B cell (primary cell): Measurements from ENCODE around the gene CACNB2. TPM values are rescaled to one million over a fixed set of nuclear protein-coding genes. Genes with fewer than 3 reads are reported as not detected.
"Not testable (repeated sequence)": the region's sequence is repeated elsewhere in the genome, so short reads cannot be mapped to it uniquely, and the experiment has no call there.

Experiments used
- ATAC-seq: fragments of 200-7000 bp; cut with Tn5 transposase; one replicate; pipeline ENCODE4 v1.10.0; 2021; ENCODE audit warnings: low read depth, mild to moderate bottlenecking, moderate number of reproducible peaks, moderate library complexity
- CTCF ChIA-PET: fragments of 350-600 bp; sonication (Branson Sonifier 250); formaldehyde crosslinking; loops from one replicate; lab custom pipeline; 2021; ENCODE audit warnings: antibody characterized with exemption, inconsistent platforms; lab: Charles Lee
- POLR2A ChIA-PET: fragments of 350-600 bp; sonication (Branson Sonifier 250); formaldehyde crosslinking; loops from one replicate; lab custom pipeline; 2021; ENCODE audit warnings: antibody characterized with exemption; lab: Charles Lee
- DNase-seq: peaks from one replicate; pipeline ENCODE4 v3.0.0; 2013
- H2AFZ ChIP-seq: 2 replicates; pipeline ENCODE4 v1.6.1; 2012; ENCODE audit warnings: mild to moderate bottlenecking, low read depth, low read length; ENCODE audit not compliant: insufficient read depth, poor library complexity, severe bottlenecking
- H3K27ac ChIP-seq, 2 donors: 1 replicate in 1 of 2; 2 replicates in 1 of 2; pipeline ENCODE4 v1.5.1; 2012 to 2013; ENCODE audit warnings: low read length in 2 of 2, mild to moderate bottlenecking in 2 of 2, moderate library complexity in 1 of 2
- H3K27me3 ChIP-seq, 4 experiments: fragments of 200-600 bp in 1 of 4; sonication (generic) in 1 of 4; replicated peaks in 1 of 4; 1 replicate in 2 of 4; 2 replicates in 2 of 4; pipeline versions ENCODE4 v1.6.1 to v1.7.0; 2013 to 2016; ENCODE audit warnings: low read length in 3 of 4, mild to moderate bottlenecking in 2 of 4, mixed read lengths in 1 of 4, moderate library complexity in 1 of 4; ENCODE audit not compliant: insufficient read depth in 4 of 4, control insufficient read depth in 3 of 4; ENCODE audit errors: control extremely low read depth in 1 of 4
- H3K36me3 ChIP-seq, 2 experiments: replicated peaks in 1 of 2; 1 replicate in 1 of 2; 2 replicates in 1 of 2; pipeline versions ENCODE4 v1.6.1 to v1.7.1; 2013; ENCODE audit warnings: low read length in 1 of 2; ENCODE audit not compliant: insufficient read depth in 2 of 2, control insufficient read depth in 1 of 2; ENCODE audit errors: control extremely low read depth in 1 of 2, extremely low read depth in 1 of 2
- H3K4me1 ChIP-seq, 2 donors: fragments of 200-600 bp in 1 of 2; sonication (generic) in 1 of 2; 1 replicate in 1 of 2; 2 replicates in 1 of 2; pipeline versions ENCODE4 v1.5.1 to v1.6.1; 2013 to 2017; ENCODE audit warnings: low read length in 2 of 2; ENCODE audit not compliant: control insufficient read depth in 2 of 2, insufficient read depth in 2 of 2
- H3K4me2 ChIP-seq: replicated peaks from 2 replicates; pipeline ENCODE3; 2012; ENCODE audit warnings: mild to moderate bottlenecking, low read depth, low read length; ENCODE audit not compliant: poor library complexity, severe bottlenecking
- H3K4me3 ChIP-seq, 5 experiments: fragments of 200-600 bp in 1 of 5; sonication (generic) in 1 of 5; 1 replicate in 3 of 5; 2 replicates in 2 of 5; pipeline versions ENCODE4 v1.5.1 to v1.7.0; 2011 to 2016; ENCODE audit warnings: low read length in 4 of 5, mild to moderate bottlenecking in 4 of 5, low read depth in 2 of 5, control low read depth in 1 of 5, moderate library complexity in 1 of 5; ENCODE audit not compliant: insufficient read depth in 1 of 5; ENCODE audit errors: control extremely low read depth in 1 of 5, extremely low read depth in 1 of 5
- H3K79me2 ChIP-seq: fragments of 200-600 bp; sonication (generic); one replicate; pipeline ENCODE4 v1.6.0; 2016; ENCODE audit warnings: low read length; ENCODE audit not compliant: control insufficient read depth, insufficient read depth
- H3K9ac ChIP-seq: fragments of 200-600 bp; sonication (generic); 2 replicates; pipeline ENCODE4 v1.6.1; 2017; ENCODE audit warnings: mild to moderate bottlenecking, low read length, moderate library complexity
- H3K9me3 ChIP-seq, 3 donors: one replicate each; pipeline versions ENCODE4 v1.6.1 to v1.7.1; 2013; ENCODE audit warnings: low read length in 2 of 3; ENCODE audit not compliant: control insufficient read depth in 2 of 3, insufficient read depth in 1 of 3; ENCODE audit errors: control extremely low read depth in 1 of 3
- H4K20me1 ChIP-seq: 2 replicates; pipeline ENCODE4 v1.6.0; 2012; ENCODE audit warnings: mild to moderate bottlenecking, low read length; ENCODE audit not compliant: insufficient read depth, control insufficient read depth, poor library complexity, severe bottlenecking
- H3K27ac Mint-ChIP-seq: one replicate; pipeline ENCODE4 v1.8.0; 2021; ENCODE audit warnings: mixed read lengths
- H3K27me3 Mint-ChIP-seq: one replicate; pipeline ENCODE4 v1.8.0; 2021; ENCODE audit warnings: mixed read lengths
- H3K4me1 Mint-ChIP-seq: one replicate; pipeline ENCODE4 v1.8.0; 2021; ENCODE audit warnings: mixed read lengths
- H3K4me3 Mint-ChIP-seq: one replicate; pipeline ENCODE4 v1.8.0; 2021; ENCODE audit warnings: mixed read lengths
- H3K9me3 Mint-ChIP-seq: one replicate; pipeline ENCODE4 v1.8.0; 2022; ENCODE audit warnings: mixed read lengths; ENCODE audit not compliant: insufficient read depth
- EZH2 ChIP-seq: IDR thresholded peaks from 2 replicates; pipeline ENCODE4 v1.6.1; 2012; ENCODE audit warnings: borderline replicate concordance, low read depth, mild to moderate bottlenecking, moderate library complexity, low read length; ENCODE audit not compliant: insufficient read depth, poor library complexity, severe bottlenecking
- WGBS: methylation state at CpG from one replicate; pipeline ENCODE4 v1.1.5; 2013; ENCODE audit warnings: missing lambda C conversion rate; ENCODE audit not compliant: insufficient coverage; 5-methylcytosine and 5-hydroxymethylcytosine counted together
- intact Hi-C: fragments of 100-400 bp; cut with micrococcal nuclease; formaldehyde crosslinking; loops from one replicate; pipeline ENCODE4 v1.10.0; 2022
- polyA plus RNA-seq: library from polyadenylated mRNA; depleted of rRNA; stranded (reverse); fragments of >200 nt; gene quantifications from 2 replicates; pipeline ENCODE4 v1.2.3, GENCODE V29; 2012
- total RNA-seq, 2 donors: library from RNA; stranded (reverse); fragments of 120-200 nt in 1 of 2; gene quantifications; 1 replicate in 1 of 2; 2 replicates in 1 of 2; pipeline versions ENCODE4 v1.2.3 to v1.2.4, GENCODE V29; 2013 to 2022
- TF ChIP-seq, protein P1 (sequence below): fragments of 200-600 bp; IDR thresholded peaks from one replicate; pipeline ENCODE4 v1.8.0; 2022; ENCODE audit warnings: antibody characterized with exemption, mild to moderate bottlenecking

The CACNB2 gene
- total and polyA plus RNA-seq, 2 donors (not counting 1 experiment from before 2014, with no cell fraction given): not detected

- H2AFZ ChIP-seq: no peak overlapping the region
- H3K4me3 ChIP-seq: no peak overlapping the region
- no peaks in the 10 kb centered on the region for H4K20me1 ChIP-seq
- Mint-ChIP-seq H3K27ac (no peak overlapping the region), H3K27me3 (peaks cover 6% of the 10 kb centered on the region), H3K9me3 (no peaks in the 10 kb centered on the region), H3K4me1 (no peaks in the 10 kb centered on the region), H3K4me3 (no peak overlapping the region)
- no peak for DNase-seq
- POLR2A ChIA-PET: no interaction called here
- no peaks in the 10 kb centered on the region for H3K4me1 ChIP-seq
- TF ChIP-seq, protein P1, sequence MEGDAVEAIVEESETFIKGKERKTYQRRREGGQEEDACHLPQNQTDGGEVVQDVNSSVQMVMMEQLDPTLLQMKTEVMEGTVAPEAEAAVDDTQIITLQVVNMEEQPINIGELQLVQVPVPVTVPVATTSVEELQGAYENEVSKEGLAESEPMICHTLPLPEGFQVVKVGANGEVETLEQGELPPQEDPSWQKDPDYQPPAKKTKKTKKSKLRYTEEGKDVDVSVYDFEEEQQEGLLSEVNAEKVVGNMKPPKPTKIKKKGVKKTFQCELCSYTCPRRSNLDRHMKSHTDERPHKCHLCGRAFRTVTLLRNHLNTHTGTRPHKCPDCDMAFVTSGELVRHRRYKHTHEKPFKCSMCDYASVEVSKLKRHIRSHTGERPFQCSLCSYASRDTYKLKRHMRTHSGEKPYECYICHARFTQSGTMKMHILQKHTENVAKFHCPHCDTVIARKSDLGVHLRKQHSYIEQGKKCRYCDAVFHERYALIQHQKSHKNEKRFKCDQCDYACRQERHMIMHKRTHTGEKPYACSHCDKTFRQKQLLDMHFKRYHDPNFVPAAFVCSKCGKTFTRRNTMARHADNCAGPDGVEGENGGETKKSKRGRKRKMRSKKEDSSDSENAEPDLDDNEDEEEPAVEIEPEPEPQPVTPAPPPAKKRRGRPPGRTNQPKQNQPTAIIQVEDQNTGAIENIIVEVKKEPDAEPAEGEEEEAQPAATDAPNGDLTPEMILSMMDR: no peak
- no peak for TF ChIP-seq EZH2
- WGBS: no CpG with 5 or more reads among the region's 3 CpGs
- intact Hi-C loops: no loop called here
- H3K36me3 ChIP-seq: no peaks in the 10 kb centered on the region
- H3K9me3 ChIP-seq: no peaks in the 10 kb centered on the region
- H3K9ac ChIP-seq: no peak overlapping the region
- no peak overlapping the region for H3K4me2 ChIP-seq
- H3K27me3 ChIP-seq: no peaks in the 10 kb centered on the region
- no peak overlapping the region for H3K27ac ChIP-seq
- ATAC-seq: no peak
- CTCF ChIA-PET: no interaction called here
- no peaks in the 10 kb centered on the region for H3K79me2 ChIP-seq
Measured at GRCh38 chr10:18178854-18179483, 38.7 kb downstream of the CACNB2 start.

- Mint-ChIP-seq H3K4me3 (no peak overlapping the region), H3K9me3 (no peaks in the 10 kb centered on the region), H3K4me1 (no peaks in the 10 kb centered on the region), H3K27me3 (peaks cover 6% of the 10 kb centered on the region), H3K27ac (no peak overlapping the region)
- Histone ChIP-seq H3K36me3 (no peaks in the 10 kb centered on the region), H3K27me3 (no peaks in the 10 kb centered on the region), H3K9me3 (no peaks in the 10 kb centered on the region), H3K9ac (no peak overlapping the region), H2AFZ (no peak overlapping the region), H3K4me2 (no peak overlapping the region), H3K4me1 (no peaks in the 10 kb centered on the region), H3K79me2 (no peaks in the 10 kb centered on the region), H4K20me1 (no peaks in the 10 kb centered on the region), H3K27ac (no peak overlapping the region), H3K4me3 (no peak overlapping the region)
- ATAC-seq (no peak), DNase-seq (no peak)
- TF ChIP-seq, protein P1: no peak
- TF ChIP-seq EZH2: no peak
- WGBS: 40% methylated on average over 1 of the region's 6 CpGs
- POLR2A ChIA-PET: no interaction called here
- CTCF ChIA-PET: no interaction called here
- intact Hi-C loops: no loop called here
Measured at GRCh38 chr10:18179891-18180290, 39.7 kb downstream of the CACNB2 start.

DNA sequence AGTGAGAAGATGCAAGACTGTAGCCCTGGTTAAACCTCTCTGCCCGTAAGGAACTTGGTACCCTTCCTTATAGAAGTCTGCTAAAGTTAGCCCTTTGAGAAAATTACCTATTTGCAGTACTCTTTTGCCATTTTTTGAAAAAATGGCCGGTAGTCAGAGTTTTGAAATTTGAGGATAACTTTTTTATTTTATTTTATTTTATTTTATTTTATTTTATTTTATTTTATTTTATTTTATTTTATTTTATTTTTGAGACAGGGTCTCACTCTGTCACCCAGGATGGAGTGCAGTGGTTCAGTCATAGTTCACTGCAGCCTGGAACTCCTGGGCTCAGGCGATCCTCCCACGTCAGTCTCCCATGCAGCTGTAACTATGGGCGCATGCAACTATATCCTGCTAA lies 41.2 kb downstream of the CACNB2 start:
- H3K4me3 Mint-ChIP-seq, ATAC-seq, H3K4me2 ChIP-seq, H4K20me1 ChIP-seq, H3K27ac ChIP-seq, H3K4me1 ChIP-seq, H3K4me1 Mint-ChIP-seq, POLR2A ChIA-PET, H3K9me3 Mint-ChIP-seq, H3K4me3 ChIP-seq, H3K36me3 ChIP-seq, H3K27me3 Mint-ChIP-seq, DNase-seq, H2AFZ ChIP-seq, H3K27ac Mint-ChIP-seq, H3K27me3 ChIP-seq, intact Hi-C loops, H3K9me3 ChIP-seq, H3K9ac ChIP-seq, H3K79me2 ChIP-seq: not testable (repeated sequence)
- WGBS: no CpG with 5 or more reads among the region's 5 CpGs
- CTCF ChIA-PET: interaction anchor here (0.8 kb wide), 1 partner anchor 115 kb away, joined by 3 read pairs; no protein-coding TSS in a partner anchor
